Neuron (in vitro differentiated cells): ENCODE measurements around the gene HTT-AS.
"Not testable (repeated sequence)": the region's sequence is repeated elsewhere in the genome, so short reads cannot be mapped to it uniquely, and the experiment has no call there.

ENCODE experiments used
- H2AFZ ChIP-seq: one replicate; pipeline ENCODE4 v1.6.1; 2013; ENCODE audit warnings: low read depth, mild to moderate bottlenecking, inconsistent platforms, low read length, moderate library complexity
- H3K27me3 ChIP-seq: one replicate; pipeline ENCODE4 v1.6.1; 2013; ENCODE audit warnings: low read length; ENCODE audit not compliant: insufficient read depth
- H3K36me3 ChIP-seq: one replicate; pipeline ENCODE4 v1.6.1; 2013; ENCODE audit warnings: low read length; ENCODE audit not compliant: insufficient read depth
- H3K4me1 ChIP-seq: one replicate; pipeline ENCODE4 v1.6.1; 2013; ENCODE audit warnings: low read length; ENCODE audit not compliant: insufficient read depth
- H3K4me3 ChIP-seq: 2 replicates; pipeline ENCODE4 v1.5.1; 2013; ENCODE audit warnings: mild to moderate bottlenecking, low read length, moderate library complexity
- H3K9me3 ChIP-seq: one replicate; pipeline ENCODE4 v1.6.1; 2013; ENCODE audit warnings: low read length

The HTT-AS gene

DNA sequence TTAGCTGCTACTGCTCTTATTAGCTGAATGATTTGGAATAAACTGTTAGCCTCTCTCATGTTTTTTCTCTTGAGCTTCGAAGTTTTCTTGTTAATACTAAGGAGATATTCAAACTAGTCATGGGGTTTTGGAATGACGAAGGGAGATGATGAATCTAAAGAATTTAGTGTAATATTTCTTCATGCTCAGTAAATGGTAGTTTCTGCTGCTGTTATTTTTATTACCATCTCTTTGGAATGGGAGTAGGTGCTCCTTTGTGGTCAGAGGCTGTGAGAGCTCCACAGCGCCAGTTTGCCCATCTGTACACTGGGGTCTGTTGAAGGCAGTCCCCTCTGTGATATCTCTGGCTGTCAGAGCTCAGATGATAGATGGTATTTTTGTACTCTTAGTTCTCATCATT lies 33.9 kb upstream of the HTT-AS start:
- Histone ChIP-seq H3K9me3 (no peaks in the 10 kb centered on the region), H2AFZ (no peak overlapping the region), H3K4me1 (no peaks in the 10 kb centered on the region), H3K36me3 (peaks cover 73% of the 10 kb centered on the region), H3K4me3 (no peak overlapping the region), H3K27me3 (no peaks in the 10 kb centered on the region)

DNA sequence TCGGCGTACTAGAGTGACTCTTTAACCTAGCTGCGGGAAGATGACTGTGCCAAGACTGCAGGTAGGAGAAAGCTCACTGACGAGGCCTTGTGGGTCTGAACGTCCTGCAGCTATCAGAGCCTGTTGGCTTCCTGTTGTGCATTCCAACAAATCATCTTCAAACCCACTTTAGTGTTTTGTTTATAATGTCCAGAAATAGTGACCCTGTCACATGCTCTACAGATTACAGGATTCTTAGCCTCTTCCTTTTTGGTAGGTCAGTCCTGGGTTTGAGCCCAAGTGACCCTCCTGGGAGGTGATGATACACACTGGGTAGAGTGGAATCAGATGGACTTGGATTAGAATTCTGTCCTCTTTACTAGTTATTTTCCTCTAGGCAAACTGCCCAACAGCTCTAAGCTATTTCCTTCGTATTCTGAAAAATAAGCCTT lies 33.4 kb upstream of the HTT-AS start:
- Histone ChIP-seq H3K9me3 (no peaks in the 10 kb centered on the region), H2AFZ (no peak overlapping the region), H3K4me3 (no peak overlapping the region), H3K36me3 (peaks cover 71% of the 10 kb centered on the region), H3K4me1 (no peaks in the 10 kb centered on the region), H3K27me3 (no peaks in the 10 kb centered on the region)

DNA sequence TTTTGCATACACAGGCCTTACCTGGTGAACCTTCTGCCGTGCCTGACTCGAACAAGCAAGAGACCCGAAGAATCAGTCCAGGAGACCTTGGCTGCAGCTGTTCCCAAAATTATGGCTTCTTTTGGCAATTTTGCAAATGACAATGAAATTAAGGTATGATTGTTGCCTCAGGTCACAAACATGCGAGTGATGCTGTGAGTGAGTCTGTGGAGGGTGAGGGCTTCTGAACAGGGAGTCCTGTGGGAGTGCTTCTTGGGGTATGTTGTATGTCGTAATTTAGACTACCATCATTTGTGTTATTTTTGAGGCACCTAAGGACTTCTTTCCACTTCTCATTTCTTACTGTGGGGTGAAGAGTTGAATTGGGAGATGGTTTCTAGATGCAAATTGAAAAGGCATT lies 32.9 kb upstream of the HTT-AS start:
- H3K36me3 ChIP-seq, result peaks cover 68% of the 10 kb centered on the region
- H3K4me1 ChIP-seq, result no peaks in the 10 kb centered on the region
- no peak overlapping the region for H3K4me3 ChIP-seq
- no peak overlapping the region for H2AFZ ChIP-seq
- no peaks in the 10 kb centered on the region for H3K9me3 ChIP-seq
- H3K27me3 ChIP-seq, result no peaks in the 10 kb centered on the region

DNA sequence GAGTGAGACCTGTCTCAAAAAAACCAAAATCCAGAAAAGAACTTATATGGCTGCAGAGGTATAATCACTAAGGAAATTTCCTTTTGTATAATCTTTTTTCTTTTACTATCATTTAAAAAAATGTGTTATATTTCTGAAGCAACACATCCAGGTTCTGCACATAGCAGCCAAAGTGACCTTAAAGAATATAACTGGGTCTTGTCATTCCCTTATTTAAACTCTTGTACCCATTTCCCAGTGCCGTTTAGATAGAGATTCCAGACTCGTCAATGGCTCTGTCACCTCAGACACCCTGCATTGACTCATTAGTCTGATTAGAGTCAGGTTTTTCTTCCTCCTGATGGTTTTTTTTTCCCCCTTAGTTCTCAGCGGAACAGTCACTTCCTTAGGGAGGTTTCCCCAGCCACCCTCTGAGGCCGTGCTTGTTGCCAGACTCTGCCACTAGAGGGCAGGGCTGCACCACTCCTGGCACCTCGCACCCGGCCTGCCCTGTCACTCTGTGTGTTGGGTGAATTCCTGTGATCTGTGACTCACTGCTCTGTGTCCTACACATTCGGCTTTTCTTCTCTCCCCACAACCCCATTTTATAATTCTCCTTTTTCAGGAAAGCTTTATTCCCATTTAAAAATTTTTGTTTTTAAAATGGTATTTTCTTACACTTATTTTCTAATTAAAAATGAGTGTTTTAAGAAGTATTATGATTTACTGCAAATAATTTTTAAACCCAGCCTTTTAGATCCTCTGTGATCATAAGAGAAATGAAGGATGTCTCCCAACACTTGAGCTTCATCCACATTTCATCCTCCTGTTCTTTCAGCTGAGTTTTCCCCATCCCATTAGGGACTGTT lies 32.2 kb upstream of the HTT-AS start:
- Histone ChIP-seq H3K27me3 (no peaks in the 10 kb centered on the region), H2AFZ (no peak overlapping the region), H3K36me3 (peaks cover 67% of the 10 kb centered on the region), H3K4me3 (no peak overlapping the region), H3K4me1 (no peaks in the 10 kb centered on the region), H3K9me3 (no peaks in the 10 kb centered on the region)

DNA sequence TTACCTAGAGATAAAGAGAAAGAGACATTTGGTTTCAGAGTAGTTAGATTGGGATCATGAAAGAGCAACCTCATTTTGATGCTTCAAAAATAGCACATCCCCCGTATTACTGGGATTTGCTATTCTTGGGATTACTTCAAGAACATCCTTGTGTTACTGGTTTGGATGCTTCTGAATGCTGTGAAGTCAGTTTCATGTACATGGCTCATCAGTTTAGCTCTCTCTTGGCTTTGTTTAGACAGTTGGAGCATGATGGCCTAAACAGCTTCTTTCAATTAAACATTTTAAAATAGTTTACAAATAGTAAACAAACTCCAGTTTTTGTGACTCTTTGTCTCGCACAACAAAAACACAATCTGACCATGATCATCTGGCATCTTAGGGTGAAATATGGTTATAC lies 24.0 kb upstream of the HTT-AS start:
- Histone ChIP-seq H3K4me1 (no peaks in the 10 kb centered on the region), H3K36me3 (peaks cover 62% of the 10 kb centered on the region), H3K4me3 (no peak overlapping the region)

DNA sequence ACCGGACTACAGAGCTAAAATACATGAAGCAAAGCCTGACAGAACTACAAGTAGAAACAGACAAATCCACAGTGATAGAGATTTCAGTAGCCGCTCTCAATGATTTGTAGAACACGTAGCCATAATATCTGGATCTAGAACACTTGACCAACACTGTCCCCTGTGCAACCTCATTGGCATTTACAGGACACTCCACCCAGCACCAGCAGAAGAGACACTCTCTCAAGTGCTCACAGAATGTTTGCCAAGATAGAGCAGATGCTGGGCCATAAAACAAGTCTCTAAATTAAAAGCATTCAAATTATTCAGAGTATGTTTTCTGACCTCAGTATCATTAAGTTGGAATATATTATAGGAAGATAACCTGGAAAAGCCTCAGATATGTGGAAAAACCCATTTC lies 21.9 kb upstream of the HTT-AS start:
- Histone ChIP-seq H2AFZ (no peak overlapping the region), H3K4me1 (no peaks in the 10 kb centered on the region), H3K9me3 (peaks cover 12% of the 10 kb centered on the region), H3K4me3 (no peak overlapping the region), H3K36me3 (peaks cover 61% of the 10 kb centered on the region), H3K27me3 (no peaks in the 10 kb centered on the region)

More for the DNA sequence above, 24.0 kb upstream of the HTT-AS start:
- Histone ChIP-seq H2AFZ (no peak overlapping the region), H3K27me3 (no peaks in the 10 kb centered on the region), H3K9me3 (peaks cover 8% of the 10 kb centered on the region)

DNA sequence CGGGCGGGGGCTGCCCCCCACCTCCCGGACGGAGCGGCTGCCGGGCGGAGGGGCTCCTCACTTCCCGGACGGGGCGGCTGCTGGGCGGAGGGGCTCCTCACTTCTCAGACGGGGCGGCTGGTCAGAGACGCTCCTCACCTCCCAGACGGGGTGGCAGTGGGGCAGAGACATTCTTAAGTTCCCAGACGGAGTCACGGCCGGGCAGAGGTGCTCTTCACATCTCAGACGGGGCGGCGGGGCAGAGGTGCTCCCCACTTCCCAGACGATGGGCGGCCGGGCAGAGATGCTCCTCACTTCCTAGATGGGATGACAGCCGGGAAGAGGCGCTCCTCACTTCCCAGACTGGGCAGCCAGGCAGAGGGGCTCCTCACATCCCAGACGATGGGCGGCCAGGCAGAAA lies 20.4 kb upstream of the HTT-AS start:
- Histone ChIP-seq H3K36me3 (peaks cover 53% of the 10 kb centered on the region), H3K9me3 (peaks cover 12% of the 10 kb centered on the region)
- not testable (repeated sequence) for H3K4me3 ChIP-seq, H2AFZ ChIP-seq, H3K4me1 ChIP-seq, H3K27me3 ChIP-seq

DNA sequence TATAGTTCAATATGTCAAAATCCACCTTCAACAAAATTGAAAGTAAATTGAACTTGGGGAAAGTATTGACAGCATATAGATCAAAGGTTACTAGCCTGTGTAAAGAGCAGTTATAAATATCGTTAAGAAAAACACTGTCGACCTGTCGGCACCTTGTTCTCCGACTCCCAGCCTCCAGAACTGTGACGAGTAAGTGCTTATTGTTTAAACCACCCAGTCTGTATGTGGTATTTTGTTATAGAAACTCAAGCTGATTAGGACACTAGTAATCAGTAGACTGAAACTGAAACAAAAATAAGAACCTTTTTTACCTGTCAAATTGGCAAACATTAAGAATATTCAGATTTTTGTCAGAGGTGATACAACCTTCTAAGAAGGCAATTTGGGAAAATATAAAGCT lies 17.1 kb upstream of the HTT-AS start:
- no peak overlapping the region for H3K4me3 ChIP-seq
- H3K27me3 ChIP-seq, result no peaks in the 10 kb centered on the region
- peaks cover 57% of the 10 kb centered on the region for H3K36me3 ChIP-seq
- no peaks in the 10 kb centered on the region for H3K4me1 ChIP-seq
- no peak overlapping the region for H2AFZ ChIP-seq
- H3K9me3 ChIP-seq, result peaks cover 12% of the 10 kb centered on the region

DNA sequence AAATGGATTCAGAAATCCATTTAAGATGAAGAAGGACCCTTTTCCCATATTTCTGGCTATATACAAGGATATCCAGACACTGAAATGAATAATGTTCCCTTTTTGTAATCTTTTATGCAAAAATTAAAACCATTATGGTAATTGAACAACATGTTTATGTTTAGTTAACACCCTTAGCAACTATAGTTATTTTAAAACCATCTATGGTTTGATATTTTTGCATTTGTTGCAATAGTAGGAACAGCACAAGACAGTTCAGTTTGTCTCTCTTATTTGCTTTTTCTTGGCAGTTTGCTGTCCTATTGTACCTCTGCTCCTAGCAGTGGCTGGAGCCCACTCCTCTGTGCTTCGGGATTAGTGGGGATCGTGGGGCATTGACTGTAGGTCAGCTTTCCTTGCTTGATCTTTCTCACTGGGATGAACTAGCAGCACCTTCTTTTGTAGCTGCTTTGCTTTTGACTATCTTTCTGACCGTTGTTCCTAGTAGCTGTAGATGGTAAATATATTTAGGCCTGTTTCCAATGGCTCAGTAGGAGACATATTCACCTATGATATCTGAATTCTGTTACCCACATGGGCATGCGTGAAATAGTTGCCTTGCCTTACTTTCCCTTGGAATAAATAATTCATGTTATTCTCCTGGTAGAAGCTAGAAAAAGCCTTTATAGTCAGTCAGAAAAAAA lies 12.9 kb upstream of the HTT-AS start:
- no peaks in the 10 kb centered on the region for H3K27me3 ChIP-seq
- H3K4me1 ChIP-seq, result no peaks in the 10 kb centered on the region
- no peak overlapping the region for H3K4me3 ChIP-seq
- no peaks in the 10 kb centered on the region for H3K9me3 ChIP-seq
- no peak overlapping the region for H2AFZ ChIP-seq
- peaks cover 40% of the 10 kb centered on the region for H3K36me3 ChIP-seq

DNA sequence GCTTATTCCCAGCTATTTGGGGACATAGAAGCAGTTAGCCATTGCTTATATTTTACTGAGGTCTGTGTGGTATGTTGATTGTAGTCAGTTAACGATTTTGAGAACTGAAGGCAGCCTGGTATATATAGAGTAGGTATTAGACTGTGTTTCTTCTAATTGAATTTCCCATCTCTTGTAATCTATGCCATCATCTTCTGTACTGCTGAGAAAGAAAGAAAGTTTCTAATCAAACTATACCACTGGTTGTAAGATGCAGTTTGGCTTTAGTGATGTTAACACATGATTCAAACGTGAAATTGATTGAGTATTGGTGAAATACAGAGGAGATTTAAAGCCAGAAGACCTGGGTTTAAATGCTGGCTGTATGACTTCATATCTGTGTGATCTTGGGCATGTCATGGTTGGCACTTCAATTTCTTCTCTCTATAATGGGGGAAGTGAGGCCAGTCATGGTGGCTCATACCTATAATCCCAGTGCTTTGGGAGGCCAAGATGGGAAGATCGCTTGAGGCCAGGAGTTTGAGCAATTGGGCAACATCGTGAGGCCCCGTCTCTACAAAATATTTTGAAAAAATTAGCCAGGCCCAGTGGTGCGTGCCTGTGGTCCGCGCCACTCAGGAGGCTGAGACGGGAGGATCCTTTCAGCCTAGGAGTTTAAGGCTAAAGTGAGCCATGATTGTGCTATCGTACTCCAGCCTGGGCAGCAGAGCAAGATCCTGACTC lies 11.8 kb upstream of the HTT-AS start:
- Histone ChIP-seq H3K36me3 (peaks cover 33% of the 10 kb centered on the region), H3K9me3 (no peaks in the 10 kb centered on the region), H3K4me1 (no peaks in the 10 kb centered on the region), H3K4me3 (no peak overlapping the region), H2AFZ (no peak overlapping the region), H3K27me3 (no peaks in the 10 kb centered on the region)

DNA sequence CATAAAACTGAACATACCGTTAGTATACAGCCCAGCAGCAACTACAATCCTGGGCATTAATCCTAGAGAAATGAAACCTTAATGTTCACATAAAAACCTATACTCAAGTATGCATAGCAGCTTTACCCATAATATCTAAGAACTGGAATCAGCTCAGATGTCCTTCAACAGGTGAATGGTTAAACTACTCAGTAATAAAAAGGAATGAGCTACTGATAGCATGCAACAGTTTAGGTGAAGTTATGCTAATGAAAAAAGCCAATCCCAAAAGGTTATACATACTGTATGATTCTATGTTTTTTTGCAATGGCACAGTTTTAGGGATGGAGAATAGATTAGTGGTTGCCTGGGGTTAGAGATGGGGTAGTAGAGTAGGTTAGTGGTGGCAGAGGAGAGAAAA lies 9.4 kb upstream of the HTT-AS start:
- Histone ChIP-seq H2AFZ (no peak overlapping the region), H3K36me3 (peaks cover 20% of the 10 kb centered on the region), H3K4me3 (no peak overlapping the region), H3K4me1 (no peaks in the 10 kb centered on the region), H3K27me3 (no peaks in the 10 kb centered on the region), H3K9me3 (no peaks in the 10 kb centered on the region)

DNA sequence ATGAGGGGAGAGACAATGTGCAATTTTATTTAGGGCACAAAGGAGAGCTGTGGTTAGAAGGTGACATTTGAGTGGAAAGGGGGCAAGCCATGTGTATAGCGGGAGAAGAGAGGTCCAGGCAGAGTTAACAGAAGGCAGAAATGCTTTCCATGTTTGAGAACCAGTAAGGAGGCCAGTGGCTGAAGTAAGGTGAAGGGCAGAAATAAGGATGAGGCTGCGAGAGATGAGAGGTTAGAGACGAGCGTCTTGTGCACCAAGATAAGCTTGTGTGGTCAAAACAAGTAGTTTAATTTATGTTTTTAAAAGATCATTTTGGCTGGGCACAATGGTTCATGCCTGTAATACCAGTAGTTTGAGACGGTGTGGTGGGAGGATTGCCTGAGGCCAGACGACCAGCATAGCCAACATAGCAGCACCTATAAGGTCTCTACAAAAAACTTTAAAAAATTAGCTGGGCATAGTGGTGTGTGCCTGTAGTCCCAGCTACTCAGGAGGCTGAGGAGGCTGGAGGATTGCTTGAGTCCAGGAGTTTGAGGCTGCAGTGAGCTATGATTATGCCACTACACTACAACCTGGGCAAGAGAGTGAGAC lies 8.7 kb upstream of the HTT-AS start:
- Histone ChIP-seq H3K4me3 (no peak overlapping the region), H3K36me3 (peaks cover 14% of the 10 kb centered on the region), H3K27me3 (no peaks in the 10 kb centered on the region)

DNA sequence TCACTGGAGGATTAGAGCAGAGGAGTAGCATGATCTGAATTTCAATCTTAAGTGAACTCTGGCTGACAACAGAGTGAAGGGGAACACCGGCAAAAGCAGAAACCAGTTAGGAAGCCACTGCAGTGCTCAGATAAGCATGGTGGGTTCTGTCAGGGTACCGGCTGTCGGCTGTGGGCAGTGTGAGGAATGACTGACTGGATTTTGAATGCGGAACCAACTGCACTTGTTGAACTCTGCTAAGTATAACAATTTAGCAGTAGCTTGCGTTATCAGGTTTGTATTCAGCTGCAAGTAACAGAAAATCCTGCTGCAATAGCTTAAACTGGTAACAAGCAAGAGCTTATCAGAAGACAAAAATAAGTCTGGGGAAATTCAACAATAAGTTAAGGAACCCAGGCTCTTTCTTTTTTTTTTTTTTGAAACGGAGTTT lies 5.4 kb upstream of the HTT-AS start:
- H2AFZ ChIP-seq, result no peak overlapping the region
- no peak overlapping the region for H3K4me3 ChIP-seq

More for the DNA sequence above, 8.7 kb upstream of the HTT-AS start:
- Histone ChIP-seq H2AFZ (no peak overlapping the region), H3K4me1 (no peaks in the 10 kb centered on the region), H3K9me3 (no peaks in the 10 kb centered on the region)

More for the DNA sequence above, 5.4 kb upstream of the HTT-AS start:
- Histone ChIP-seq H3K27me3 (no peaks in the 10 kb centered on the region), H3K9me3 (no peaks in the 10 kb centered on the region), H3K4me1 (peaks cover 13% of the 10 kb centered on the region), H3K36me3 (no peaks in the 10 kb centered on the region)
